Measurements from ENCODE around the gene NHP2. TPM values are rescaled to one million over a fixed set of nuclear protein-coding genes. Genes with fewer than 3 reads are reported as not detected.
"Not testable (repeated sequence)": the region's sequence is repeated elsewhere in the genome, so short reads cannot be mapped to it uniquely, and the experiment has no call there.

Gene NHP2
- total RNA-seq, 1 donor from 2014 or later, result 128 TPM

DNA sequence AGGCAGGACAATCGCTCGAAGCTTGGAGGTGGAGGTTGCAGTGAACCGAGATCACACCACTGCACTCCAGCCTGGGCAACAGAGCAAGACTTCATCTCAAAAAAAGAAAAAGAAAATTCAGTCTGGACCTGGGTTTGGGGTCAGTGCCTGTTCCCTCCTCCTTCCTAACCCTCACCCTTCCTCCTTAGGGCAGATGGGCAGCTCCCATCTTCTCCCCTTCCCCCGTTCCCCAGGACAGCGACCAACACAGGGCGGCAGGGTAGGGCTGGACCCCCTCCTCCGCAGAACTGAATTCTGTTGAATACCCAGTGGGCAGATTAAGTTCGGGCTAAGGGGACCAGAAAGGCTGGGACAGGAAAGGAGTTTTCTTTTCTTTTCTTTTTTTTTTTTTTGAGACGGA lies 24.4 kb downstream of the NHP2 start:
- Mint-ChIP-seq H3K9me3 (ENCODE audit: unreplicated experiment) (peaks cover 6% of the 10 kb centered on the region), H3K27me3 (ENCODE audit: unreplicated experiment) (peaks cover 3% of the 10 kb centered on the region), H3K36me3 (ENCODE audit: unreplicated experiment) (no peaks in the 10 kb centered on the region), H3K4me3 (ENCODE audit: unreplicated experiment) (peak overlapping the region; percentile 15), H3K4me1 (ENCODE audit: low read depth, unreplicated experiment) (peaks cover 4% of the 10 kb centered on the region), H3K27ac (ENCODE audit: unreplicated experiment) (no peak overlapping the region)
- no peak for DNase-seq
- TF ChIP-seq, protein P1, sequence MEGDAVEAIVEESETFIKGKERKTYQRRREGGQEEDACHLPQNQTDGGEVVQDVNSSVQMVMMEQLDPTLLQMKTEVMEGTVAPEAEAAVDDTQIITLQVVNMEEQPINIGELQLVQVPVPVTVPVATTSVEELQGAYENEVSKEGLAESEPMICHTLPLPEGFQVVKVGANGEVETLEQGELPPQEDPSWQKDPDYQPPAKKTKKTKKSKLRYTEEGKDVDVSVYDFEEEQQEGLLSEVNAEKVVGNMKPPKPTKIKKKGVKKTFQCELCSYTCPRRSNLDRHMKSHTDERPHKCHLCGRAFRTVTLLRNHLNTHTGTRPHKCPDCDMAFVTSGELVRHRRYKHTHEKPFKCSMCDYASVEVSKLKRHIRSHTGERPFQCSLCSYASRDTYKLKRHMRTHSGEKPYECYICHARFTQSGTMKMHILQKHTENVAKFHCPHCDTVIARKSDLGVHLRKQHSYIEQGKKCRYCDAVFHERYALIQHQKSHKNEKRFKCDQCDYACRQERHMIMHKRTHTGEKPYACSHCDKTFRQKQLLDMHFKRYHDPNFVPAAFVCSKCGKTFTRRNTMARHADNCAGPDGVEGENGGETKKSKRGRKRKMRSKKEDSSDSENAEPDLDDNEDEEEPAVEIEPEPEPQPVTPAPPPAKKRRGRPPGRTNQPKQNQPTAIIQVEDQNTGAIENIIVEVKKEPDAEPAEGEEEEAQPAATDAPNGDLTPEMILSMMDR (IDR thresholded peaks at IDR 0.05; ENCODE audit: partially characterized antibody, unreplicated experiment), result no peak

DNA sequence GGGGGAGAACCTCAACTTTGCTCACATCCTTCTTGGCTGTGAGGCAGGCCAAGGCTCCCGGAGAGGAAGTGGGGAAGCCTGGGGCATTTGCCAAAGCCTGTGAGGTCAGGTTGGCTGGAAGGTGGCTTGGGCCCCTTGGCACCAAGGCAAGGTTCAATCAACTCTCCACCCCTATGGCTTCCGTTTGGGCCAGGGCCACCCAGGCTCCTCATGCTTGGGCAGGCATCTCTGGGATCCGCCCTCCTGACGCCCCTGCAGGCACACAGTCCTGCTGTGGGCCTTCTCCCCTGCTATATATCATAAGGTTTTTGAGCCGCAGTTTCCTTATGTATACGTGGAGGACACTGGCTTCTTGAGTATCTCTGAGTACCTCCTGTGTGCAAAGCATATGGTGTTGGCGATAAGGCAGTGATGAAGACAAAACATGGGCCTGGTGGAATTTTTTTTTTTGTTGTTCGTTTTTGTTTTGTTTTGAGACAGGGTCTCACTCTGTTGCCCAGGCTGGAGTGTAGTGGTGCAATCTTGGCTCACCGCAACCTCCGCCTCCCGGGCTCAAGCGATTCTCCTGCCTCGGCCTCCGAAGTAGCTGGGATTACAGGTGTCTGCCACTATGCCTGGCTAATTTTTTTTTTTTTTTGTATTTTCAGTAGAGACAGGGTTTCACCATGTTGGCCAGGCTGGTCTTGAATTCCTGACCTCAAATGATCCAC lies 26.2 kb downstream of the NHP2 start:
- not testable (repeated sequence) for H3K36me3 Mint-ChIP-seq (ENCODE audit: unreplicated experiment); H3K4me1 Mint-ChIP-seq (ENCODE audit: low read depth, unreplicated experiment); DNase-seq; H3K27ac Mint-ChIP-seq (ENCODE audit: unreplicated experiment); H3K9me3 Mint-ChIP-seq (ENCODE audit: unreplicated experiment); H3K27me3 Mint-ChIP-seq (ENCODE audit: unreplicated experiment); H3K4me3 Mint-ChIP-seq (ENCODE audit: unreplicated experiment)

DNA sequence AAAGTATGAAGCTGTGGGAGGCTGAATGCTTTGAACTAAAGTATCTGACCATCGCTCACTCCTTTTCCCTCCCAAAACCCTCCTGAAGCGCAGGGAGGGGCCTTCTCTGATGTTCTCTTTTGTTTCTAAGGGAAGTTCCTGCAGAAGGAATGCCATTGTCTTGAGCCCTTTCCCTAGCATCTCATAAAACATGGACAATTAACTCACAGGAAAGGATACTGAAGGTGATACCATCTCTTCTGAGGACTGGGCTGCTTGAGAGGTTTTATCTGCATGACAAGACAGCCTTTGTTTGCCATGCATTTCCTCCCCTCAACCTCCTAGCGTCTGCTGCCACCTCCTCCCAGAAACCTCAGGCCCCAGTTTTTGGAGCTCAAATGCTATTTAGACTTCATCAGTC lies 27.1 kb downstream of the NHP2 start:
- no peak for DNase-seq
- peaks cover 1% of the 10 kb centered on the region for H3K4me1 Mint-ChIP-seq (ENCODE audit: low read depth, unreplicated experiment)
- peaks cover 3% of the 10 kb centered on the region for H3K27me3 Mint-ChIP-seq (ENCODE audit: unreplicated experiment)
- no peaks in the 10 kb centered on the region for H3K36me3 Mint-ChIP-seq (ENCODE audit: unreplicated experiment)
- no peak overlapping the region for H3K27ac Mint-ChIP-seq (ENCODE audit: unreplicated experiment)
- H3K9me3 Mint-ChIP-seq (ENCODE audit: unreplicated experiment), result peaks cover 4% of the 10 kb centered on the region
- TF ChIP-seq, protein P1 (IDR thresholded peaks at IDR 0.05; ENCODE audit: partially characterized antibody, unreplicated experiment), result no peak
- no peak overlapping the region for H3K4me3 Mint-ChIP-seq (ENCODE audit: unreplicated experiment)

DNA sequence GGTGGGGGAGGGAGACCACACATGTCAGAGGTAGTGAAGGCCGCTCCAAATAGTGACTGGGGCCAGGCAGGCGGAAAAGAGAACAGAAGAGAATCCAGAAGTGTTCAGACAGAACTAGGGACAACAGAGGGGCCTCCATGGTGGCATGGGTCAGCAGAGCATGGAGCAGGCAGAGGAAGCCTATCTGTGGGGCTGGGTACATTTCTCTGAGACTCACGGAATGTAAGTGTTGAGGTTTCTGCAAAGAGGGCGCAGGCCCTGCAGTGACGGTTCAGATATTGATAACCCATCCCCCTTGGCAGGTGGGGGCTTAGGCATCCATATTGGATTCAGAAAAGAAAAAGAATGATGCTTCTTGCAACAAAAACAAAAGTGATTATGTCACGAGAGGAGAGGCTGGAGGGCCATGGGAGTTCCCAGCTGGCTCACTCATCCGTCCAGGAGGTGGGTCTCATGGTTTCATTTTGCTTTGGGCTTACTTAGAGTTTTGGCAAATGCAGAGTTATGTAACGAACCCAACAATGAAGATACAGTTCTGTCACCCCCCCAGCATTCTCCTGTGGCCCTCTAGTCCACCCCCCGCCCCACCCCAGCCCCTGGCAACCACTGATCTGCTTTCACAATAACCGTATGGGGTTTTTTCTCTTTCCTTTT lies 28.3 kb downstream of the NHP2 start:
- Mint-ChIP-seq H3K36me3 (ENCODE audit: unreplicated experiment) (no peaks in the 10 kb centered on the region), H3K27ac (ENCODE audit: unreplicated experiment) (no peak overlapping the region), H3K4me3 (ENCODE audit: unreplicated experiment) (no peak overlapping the region), H3K9me3 (ENCODE audit: unreplicated experiment) (peaks cover 3% of the 10 kb centered on the region), H3K4me1 (ENCODE audit: low read depth, unreplicated experiment) (no peaks in the 10 kb centered on the region), H3K27me3 (ENCODE audit: unreplicated experiment) (peaks cover 3% of the 10 kb centered on the region)
- TF ChIP-seq, protein P1 (IDR thresholded peaks at IDR 0.05; ENCODE audit: partially characterized antibody, unreplicated experiment), result no peak
- no peak for DNase-seq

DNA sequence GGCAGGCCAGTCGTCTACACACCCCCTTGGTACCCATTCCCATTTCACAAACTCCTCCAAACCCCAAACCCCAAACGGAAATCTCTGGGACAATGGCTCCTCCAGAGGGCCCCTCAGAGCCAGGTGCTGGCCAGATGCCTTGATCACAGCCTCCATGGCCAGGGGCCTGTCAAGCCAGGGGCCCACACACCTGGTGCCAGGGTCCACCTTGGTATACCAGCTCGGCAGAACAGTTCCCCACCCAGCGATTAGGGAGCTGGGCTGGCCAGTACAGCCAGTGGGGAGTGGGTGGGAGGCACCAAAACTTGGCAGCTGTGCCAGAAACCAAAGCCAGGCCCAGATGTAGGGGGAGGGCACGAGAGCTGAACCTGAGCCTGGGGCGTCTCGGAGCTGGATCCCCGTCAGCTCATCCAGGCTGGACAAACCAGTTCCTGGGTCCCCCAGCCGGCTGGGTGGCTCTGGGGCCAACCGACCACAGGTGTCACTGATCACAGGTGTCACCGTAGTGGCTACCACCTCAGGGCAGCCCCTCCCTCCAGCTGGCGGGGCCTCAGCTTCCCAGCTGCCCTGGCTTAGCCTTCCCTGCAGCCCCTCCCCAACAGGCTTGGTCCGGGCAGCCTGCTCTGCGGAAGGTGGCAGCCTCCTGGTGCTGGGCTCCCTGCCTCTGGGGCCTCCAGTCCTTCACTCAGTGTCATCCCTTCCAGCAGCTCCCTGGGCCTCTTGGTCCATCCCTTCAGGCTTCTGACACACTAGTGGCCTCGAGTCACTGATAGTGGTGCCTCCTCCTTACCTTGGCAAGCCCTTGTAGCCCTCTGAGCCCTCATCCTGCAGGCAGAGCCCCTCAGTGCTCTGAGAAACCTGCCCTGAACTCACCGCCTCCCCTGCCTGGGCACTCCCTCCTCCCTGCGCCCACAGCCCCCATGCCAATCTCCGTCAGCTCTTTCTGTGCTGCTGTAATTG lies 29.4 kb downstream of the NHP2 start:
- no peak for DNase-seq
- peaks cover 3% of the 10 kb centered on the region for H3K27me3 Mint-ChIP-seq (ENCODE audit: unreplicated experiment)
- no peaks in the 10 kb centered on the region for H3K4me1 Mint-ChIP-seq (ENCODE audit: low read depth, unreplicated experiment)
- H3K9me3 Mint-ChIP-seq (ENCODE audit: unreplicated experiment), result no peaks in the 10 kb centered on the region
- TF ChIP-seq, protein P1 (IDR thresholded peaks at IDR 0.05; ENCODE audit: partially characterized antibody, unreplicated experiment), result no peak
- H3K36me3 Mint-ChIP-seq (ENCODE audit: unreplicated experiment), result no peaks in the 10 kb centered on the region
- no peak overlapping the region for H3K27ac Mint-ChIP-seq (ENCODE audit: unreplicated experiment)
- H3K4me3 Mint-ChIP-seq (ENCODE audit: unreplicated experiment), result no peak overlapping the region

Data from glutamatergic neuron (in vitro differentiated cells).